ENCODE data around the gene PPIL6. TPM values are rescaled to one million over a fixed set of nuclear protein-coding genes. Genes with fewer than 3 reads are reported as not detected.

Gene PPIL6
- polyA plus RNA-seq, 1 of the 3 experiments (the other 2 are of a cell fraction), result 1.1 TPM

DNA sequence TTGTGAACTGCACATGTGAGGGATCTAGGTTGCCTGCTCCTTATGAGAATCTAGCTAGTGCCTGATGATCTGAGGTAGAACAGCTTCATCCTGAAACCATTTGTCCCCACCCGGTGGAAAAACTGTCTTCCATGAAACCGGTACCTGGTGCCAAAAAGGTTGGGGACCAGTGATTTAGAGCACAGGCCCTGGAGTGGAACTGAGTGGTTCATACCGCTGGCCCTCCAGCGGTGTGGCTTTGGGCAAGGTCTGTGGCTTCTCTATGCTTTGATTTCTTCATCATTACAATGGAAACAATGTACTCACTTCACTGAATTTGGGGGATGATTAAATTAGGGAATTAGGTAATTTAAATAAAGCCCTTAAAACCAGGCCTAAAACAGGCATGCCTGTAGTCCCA lies 94.4 kb downstream of the PPIL6 start:
- no peak for DNase-seq
- Histone ChIP-seq H3K9me3 (no peaks in the 10 kb centered on the region), H3K4me2 (no peak overlapping the region), H4K20me1 (ENCODE audit: insufficient read depth) (no peaks in the 10 kb centered on the region), H3F3A (replicated peaks; ENCODE audit: insufficient read depth) (no peaks in the 10 kb centered on the region), H3K36me3 (replicated peaks in 1 of 2; ENCODE audit: control insufficient read depth in 1 of 2, insufficient read depth in 2 of 2, low read length in 1 of 2) (no peaks in the 10 kb centered on the region), H3K27ac (ENCODE audit: low read depth in 2 of 2, low read length in 1 of 2) (no peak overlapping the region), H3K27me3 (ENCODE audit: insufficient read depth) (no peaks in the 10 kb centered on the region), H3K9ac (no peak overlapping the region), H3K4me1 (ENCODE audit: control insufficient read depth in 1 of 2, insufficient read depth in 2 of 2, low read depth in 1 of 2, low read length in 1 of 2) (peaks cover 0 to 38% of the 10 kb centered on the region in 2 experiments; a peak in 1 of 4 replicates), H3K79me2 (ENCODE audit: insufficient read depth) (no peaks in the 10 kb centered on the region), H2AFZ (ENCODE audit: low read depth) (no peak overlapping the region), H3K4me3 (ENCODE audit: low read depth in 2 of 2, low read length in 1 of 2) (no peak overlapping the region), H3K9me2 (no peaks in the 10 kb centered on the region)
- ChIA-PET POLR2A (no interaction called here), CTCF (interaction anchor here (1.0 to 1.4 kb wide), 3 partner anchors 12 to 37 kb away, joined by 3 to 4 read pairs (median 3); no protein-coding TSS in a partner anchor)
- 98% methylated on average over 4 of the region's 4 CpGs for WGBS (ENCODE audit: low lambda C conversion rate)
- no peak for TF ChIP-seq RFX5 (IDR thresholded peaks at IDR 0.05; ENCODE audit: low read length)
- no peak for TF ChIP-seq SMC3 (IDR thresholded peaks at IDR 0.05; ENCODE audit: low read depth, low read length)
- no peak for TF ChIP-seq RCOR1 (IDR thresholded peaks at IDR 0.05; ENCODE audit: low read length)
- TF ChIP-seq FOSL2 (IDR thresholded peaks at IDR 0.05; ENCODE audit: borderline replicate concordance, low read depth), result no peak
- no peak for TF ChIP-seq RXRA (IDR thresholded peaks at IDR 0.05; ENCODE audit: borderline replicate concordance, low read depth)
- TF ChIP-seq TCF12 (IDR thresholded peaks at IDR 0.05), result no peak
- no peak for TF ChIP-seq SIN3A (IDR thresholded peaks at IDR 0.05; ENCODE audit: borderline replicate concordance, low read depth, low read length)
- TF ChIP-seq ELF1 (IDR thresholded peaks at IDR 0.05), result no peak
- TF ChIP-seq, protein P1, sequence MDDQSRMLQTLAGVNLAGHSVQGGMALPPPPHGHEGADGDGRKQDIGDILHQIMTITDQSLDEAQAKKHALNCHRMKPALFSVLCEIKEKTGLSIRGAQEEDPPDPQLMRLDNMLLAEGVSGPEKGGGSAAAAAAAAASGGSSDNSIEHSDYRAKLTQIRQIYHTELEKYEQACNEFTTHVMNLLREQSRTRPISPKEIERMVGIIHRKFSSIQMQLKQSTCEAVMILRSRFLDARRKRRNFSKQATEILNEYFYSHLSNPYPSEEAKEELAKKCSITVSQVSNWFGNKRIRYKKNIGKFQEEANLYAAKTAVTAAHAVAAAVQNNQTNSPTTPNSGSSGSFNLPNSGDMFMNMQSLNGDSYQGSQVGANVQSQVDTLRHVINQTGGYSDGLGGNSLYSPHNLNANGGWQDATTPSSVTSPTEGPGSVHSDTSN (IDR thresholded peaks at IDR 0.05), result no peak
- TF ChIP-seq FOXJ3 (CRISPR knock-in tag; IDR thresholded peaks at IDR 0.05), result no peak
- TF ChIP-seq POLR2AphosphoS5 (IDR thresholded peaks at IDR 0.05; ENCODE audit: low read depth, low read length), result no peak

DNA sequence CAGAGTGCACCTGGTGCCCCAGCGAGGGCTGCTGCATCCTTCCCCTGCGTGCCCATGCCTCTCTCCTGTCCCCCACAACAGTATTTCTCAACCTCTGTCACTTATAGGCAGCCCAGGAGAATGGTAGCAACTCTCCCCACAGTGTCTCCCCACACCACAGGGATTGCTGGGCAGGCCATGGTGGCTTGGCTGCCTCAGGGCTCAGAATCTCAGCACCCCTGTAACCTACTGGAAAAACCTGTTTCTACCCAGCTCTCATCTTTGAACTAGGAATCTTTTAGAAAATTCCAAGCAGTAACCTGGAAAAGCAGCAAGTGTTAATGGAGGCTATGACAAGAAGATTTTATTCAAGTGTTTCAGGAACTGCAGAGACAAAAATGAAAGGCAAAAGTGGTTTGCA lies 96.2 kb downstream of the PPIL6 start:
- H3K4me2 ChIP-seq, result no peak overlapping the region
- DNase-seq, result no peak
- WGBS (ENCODE audit: low lambda C conversion rate), result 62% methylated on average over 2 of the region's 2 CpGs
- H3F3A ChIP-seq (replicated peaks; ENCODE audit: insufficient read depth), result no peaks in the 10 kb centered on the region
- no peaks in the 10 kb centered on the region for H3K9me3 ChIP-seq
- H3K4me3 ChIP-seq (ENCODE audit: low read depth in 2 of 2, low read length in 1 of 2), result no peak overlapping the region
- CTCF ChIA-PET, result interaction anchor here (1.5 kb wide), 1 partner anchor 39 kb away, joined by 4 read pairs; no protein-coding TSS in a partner anchor
- no peaks in the 10 kb centered on the region for H3K36me3 ChIP-seq (replicated peaks in 1 of 2; ENCODE audit: control insufficient read depth in 1 of 2, insufficient read depth in 2 of 2, low read length in 1 of 2)
- peaks cover 0 to 26% of the 10 kb centered on the region in 2 experiments; a peak in 1 of 4 replicates for H3K4me1 ChIP-seq (ENCODE audit: control insufficient read depth in 1 of 2, insufficient read depth in 2 of 2, low read depth in 1 of 2, low read length in 1 of 2)
- TF ChIP-seq RFX5 (IDR thresholded peaks at IDR 0.05; ENCODE audit: low read length), result no peak
- no peak for TF ChIP-seq MEF2A (IDR thresholded peaks at IDR 0.05; ENCODE audit: borderline replicate concordance, low read depth)
- TF ChIP-seq FOSL2 (IDR thresholded peaks at IDR 0.05; ENCODE audit: borderline replicate concordance, low read depth), result no peak
- TF ChIP-seq ZBTB33 (IDR thresholded peaks at IDR 0.05; ENCODE audit: borderline replicate concordance, low read depth), result no peak
- TF ChIP-seq RXRA (IDR thresholded peaks at IDR 0.05; ENCODE audit: borderline replicate concordance, low read depth), result no peak
- TF ChIP-seq, protein P1 (IDR thresholded peaks at IDR 0.05), result no peak
- TF ChIP-seq GATA2 (CRISPR knock-in tag; IDR thresholded peaks at IDR 0.05), result no peak
- TF ChIP-seq USF2 (IDR thresholded peaks at IDR 0.05; ENCODE audit: borderline replicate concordance, low read depth, low read length), result no peak
- TF ChIP-seq GABPA (IDR thresholded peaks at IDR 0.05; ENCODE audit: low read depth), result no peak
- no peak for TF ChIP-seq SMC3 (IDR thresholded peaks at IDR 0.05; ENCODE audit: low read depth, low read length)
- TF ChIP-seq CHD2 (IDR thresholded peaks at IDR 0.05; ENCODE audit: low read length, partially characterized antibody), result no peak
- TF ChIP-seq MAX (IDR thresholded peaks at IDR 0.05; ENCODE audit: low read depth), result no peak
- TF ChIP-seq ELF1 (IDR thresholded peaks at IDR 0.05), result no peak
- TF ChIP-seq, protein P2, sequence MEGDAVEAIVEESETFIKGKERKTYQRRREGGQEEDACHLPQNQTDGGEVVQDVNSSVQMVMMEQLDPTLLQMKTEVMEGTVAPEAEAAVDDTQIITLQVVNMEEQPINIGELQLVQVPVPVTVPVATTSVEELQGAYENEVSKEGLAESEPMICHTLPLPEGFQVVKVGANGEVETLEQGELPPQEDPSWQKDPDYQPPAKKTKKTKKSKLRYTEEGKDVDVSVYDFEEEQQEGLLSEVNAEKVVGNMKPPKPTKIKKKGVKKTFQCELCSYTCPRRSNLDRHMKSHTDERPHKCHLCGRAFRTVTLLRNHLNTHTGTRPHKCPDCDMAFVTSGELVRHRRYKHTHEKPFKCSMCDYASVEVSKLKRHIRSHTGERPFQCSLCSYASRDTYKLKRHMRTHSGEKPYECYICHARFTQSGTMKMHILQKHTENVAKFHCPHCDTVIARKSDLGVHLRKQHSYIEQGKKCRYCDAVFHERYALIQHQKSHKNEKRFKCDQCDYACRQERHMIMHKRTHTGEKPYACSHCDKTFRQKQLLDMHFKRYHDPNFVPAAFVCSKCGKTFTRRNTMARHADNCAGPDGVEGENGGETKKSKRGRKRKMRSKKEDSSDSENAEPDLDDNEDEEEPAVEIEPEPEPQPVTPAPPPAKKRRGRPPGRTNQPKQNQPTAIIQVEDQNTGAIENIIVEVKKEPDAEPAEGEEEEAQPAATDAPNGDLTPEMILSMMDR (IDR thresholded peaks at IDR 0.05), result no peak
- no peak for TF ChIP-seq NRF1 (IDR thresholded peaks at IDR 0.05; ENCODE audit: low read depth, low read length)
- TF ChIP-seq RCOR1 (IDR thresholded peaks at IDR 0.05; ENCODE audit: low read length), result no peak
- TF ChIP-seq EP300 (IDR thresholded peaks at IDR 0.05; ENCODE audit: borderline replicate concordance in 1 of 2, low read depth in 1 of 2, low read length in 1 of 2), result no peak
- no peak overlapping the region for H3K9ac ChIP-seq
- H2AFZ ChIP-seq (ENCODE audit: low read depth), result no peak overlapping the region
- POLR2A ChIA-PET, result no interaction called here
- no peaks in the 10 kb centered on the region for H3K79me2 ChIP-seq (ENCODE audit: insufficient read depth)
- H3K9me2 ChIP-seq, result no peaks in the 10 kb centered on the region
- H3K27me3 ChIP-seq (ENCODE audit: insufficient read depth), result no peaks in the 10 kb centered on the region
- no peaks in the 10 kb centered on the region for H4K20me1 ChIP-seq (ENCODE audit: insufficient read depth)
- no peak overlapping the region for H3K27ac ChIP-seq (ENCODE audit: low read depth in 2 of 2, low read length in 1 of 2)
